M059J (cell line): ENCODE data around the gene AAGAB. TPM values are rescaled to one million over a fixed set of nuclear protein-coding genes. Genes with fewer than 3 reads are reported as not detected.

Experiments used
- DNase-seq: peaks from one replicate; pipeline ENCODE4 v3.0.0-alpha.2; 2012; ENCODE audit warnings: low read depth
- total RNA-seq: library from RNA; depleted of rRNA; stranded (reverse); fragments of >200 nt; shearing (Covaris generic); gene quantifications from 2 replicates; pipeline ENCODE4 v1.2.3, GENCODE V29; 2014

The AAGAB gene
- total RNA-seq, 1 experiment from 2014 or later, result 106 TPM

DNA sequence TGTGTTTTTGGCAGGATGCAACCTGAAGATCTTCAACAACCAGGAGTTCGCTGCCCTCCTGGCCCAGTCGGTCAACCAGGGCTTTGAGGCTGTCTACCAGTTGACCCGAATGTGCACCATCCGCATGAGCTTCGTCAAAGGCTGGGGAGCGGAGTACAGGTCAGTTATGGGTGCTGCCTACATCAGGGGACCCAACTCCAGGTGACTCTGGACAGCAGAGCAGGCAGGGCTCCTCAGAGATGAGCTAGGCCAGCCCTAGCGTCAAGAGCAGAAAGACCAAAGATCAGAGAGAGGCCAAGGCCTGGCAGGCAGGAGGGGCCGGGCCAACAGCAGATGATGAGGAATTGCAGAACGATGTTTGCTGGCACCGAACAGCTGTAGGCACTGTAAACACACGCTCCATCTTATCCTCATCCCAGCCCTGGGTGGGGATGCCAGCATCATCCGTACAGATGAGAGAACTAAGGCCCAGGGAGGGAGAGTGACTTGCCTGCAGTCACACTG is 67.1 kb downstream of the AAGAB start:
- DNase-seq, result no peak

DNA sequence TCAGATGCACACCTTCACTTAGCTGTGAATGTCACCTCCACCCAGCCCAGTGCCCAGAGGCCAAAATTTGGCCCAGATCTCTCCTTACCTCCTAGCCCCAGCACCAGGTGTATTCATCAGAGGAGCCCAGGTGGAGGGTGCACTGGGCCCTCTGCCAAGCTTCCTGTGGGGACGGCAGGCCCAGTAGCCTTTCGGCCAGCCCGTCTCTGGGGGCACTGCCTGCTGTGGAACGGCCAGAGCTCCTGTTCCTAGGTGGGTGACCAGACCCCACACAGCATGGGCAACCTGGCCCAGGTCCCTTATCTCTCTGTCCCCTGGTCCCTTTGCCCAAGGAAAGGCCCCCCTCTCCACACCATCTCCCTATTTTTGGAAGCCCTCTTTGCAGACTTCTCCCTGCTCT is 67.8 kb downstream of the AAGAB start:
- DNase-seq, result no peak

DNA sequence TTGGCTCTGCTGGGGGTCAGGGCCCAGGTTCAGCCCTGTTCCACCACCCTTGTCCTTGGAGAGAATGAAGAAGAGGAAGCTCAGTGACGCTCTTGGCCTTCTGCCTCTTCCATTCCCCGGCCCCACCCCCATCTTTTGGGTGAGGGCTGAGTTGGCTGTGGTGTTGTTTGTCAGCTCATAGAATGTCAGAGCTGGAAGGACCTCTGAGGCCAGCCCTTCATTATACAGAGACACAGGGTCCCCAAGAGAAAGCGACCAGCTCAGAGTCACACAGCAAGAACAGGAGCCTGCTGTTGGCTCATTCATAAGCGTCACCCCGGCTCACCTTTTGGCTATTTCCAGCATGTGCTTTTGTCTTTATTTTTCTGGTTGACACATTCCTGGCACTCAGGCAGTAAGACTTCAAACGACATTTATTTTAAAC is 68.2 kb downstream of the AAGAB start:
- no peak for DNase-seq

DNA sequence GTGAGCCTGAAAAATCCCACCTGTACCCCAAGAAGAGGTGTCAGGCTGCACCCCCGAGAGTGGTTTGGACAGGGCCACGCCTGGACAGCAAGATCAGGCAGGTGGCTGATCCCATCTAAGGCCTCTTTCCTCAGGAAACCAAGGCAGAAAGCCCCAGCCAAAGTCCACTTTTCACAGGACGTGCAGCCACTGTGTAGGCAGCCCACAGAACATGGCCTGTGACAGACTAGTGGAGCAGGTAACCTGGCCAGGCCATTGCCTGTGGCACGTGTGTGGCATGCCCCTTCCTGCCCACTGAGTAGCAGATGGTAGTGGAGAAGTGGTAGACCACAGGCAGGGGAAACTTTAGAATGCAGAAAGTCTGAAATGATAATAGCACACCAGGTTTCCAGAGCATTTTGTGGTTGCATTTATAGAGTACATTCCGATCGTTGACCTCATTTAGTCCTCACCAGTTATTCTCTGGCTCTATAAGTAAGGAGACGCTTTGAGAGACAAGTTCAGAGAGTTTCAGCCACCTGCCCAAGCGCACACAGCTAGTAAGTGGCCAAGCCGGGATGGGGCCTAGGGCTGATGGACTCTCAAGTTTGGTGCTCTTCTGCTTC is 68.7 kb downstream of the AAGAB start:
- no peak for DNase-seq

DNA sequence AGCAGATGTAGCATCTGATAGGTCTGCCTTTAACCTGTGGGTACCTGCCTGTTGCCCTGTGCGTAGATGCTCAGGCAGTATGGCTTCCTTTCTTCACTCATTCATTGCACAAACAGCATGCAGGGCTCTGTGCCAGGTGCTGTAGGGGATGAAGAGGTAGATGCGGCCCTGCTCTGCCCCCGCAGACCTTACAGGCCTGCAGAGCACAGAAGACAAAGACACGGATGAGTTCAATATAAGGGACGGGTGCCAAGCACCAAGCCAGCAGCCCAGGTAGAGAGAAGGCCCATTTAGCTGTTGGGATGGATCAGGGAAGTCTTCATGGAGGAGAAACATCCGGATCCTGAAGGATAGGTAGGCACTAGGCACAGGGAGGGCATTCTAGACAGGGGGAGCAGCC is 69.4 kb downstream of the AAGAB start:
- no peak for DNase-seq

DNA sequence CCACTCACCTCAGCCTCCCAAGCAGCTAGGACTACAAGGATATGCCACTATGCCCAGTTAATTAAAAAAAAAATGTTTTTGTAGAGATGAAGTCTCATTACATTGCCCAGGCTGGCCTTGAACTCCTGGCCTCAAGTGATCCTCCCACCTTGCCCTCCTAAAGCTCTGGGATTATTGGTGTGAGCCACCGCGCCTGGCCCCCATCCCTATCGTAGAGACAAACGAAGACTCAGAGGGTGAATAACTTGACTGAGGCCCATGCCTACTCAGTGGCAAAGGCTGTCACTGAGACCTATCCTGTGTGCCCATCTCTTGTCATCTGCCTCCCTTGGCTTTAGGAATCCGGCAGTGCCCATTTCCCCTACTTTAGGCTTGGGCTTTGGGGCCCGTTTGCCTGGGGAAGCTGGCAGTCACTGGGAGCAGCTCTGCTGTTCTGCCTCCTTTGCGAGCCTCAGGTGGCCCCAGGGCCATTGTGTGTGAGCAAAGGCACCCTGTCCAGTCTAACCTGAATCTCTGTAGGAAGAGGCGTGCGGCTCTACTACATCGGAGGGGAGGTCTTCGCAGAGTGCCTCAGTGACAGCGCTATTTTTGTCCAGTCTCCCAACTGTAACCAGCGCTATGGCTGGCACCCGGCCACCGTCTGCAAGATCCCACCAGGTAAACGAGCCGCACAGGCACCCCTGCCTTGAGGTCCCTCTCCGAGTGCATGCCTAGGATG is 70.1 kb downstream of the AAGAB start:
- no peak for DNase-seq

DNA sequence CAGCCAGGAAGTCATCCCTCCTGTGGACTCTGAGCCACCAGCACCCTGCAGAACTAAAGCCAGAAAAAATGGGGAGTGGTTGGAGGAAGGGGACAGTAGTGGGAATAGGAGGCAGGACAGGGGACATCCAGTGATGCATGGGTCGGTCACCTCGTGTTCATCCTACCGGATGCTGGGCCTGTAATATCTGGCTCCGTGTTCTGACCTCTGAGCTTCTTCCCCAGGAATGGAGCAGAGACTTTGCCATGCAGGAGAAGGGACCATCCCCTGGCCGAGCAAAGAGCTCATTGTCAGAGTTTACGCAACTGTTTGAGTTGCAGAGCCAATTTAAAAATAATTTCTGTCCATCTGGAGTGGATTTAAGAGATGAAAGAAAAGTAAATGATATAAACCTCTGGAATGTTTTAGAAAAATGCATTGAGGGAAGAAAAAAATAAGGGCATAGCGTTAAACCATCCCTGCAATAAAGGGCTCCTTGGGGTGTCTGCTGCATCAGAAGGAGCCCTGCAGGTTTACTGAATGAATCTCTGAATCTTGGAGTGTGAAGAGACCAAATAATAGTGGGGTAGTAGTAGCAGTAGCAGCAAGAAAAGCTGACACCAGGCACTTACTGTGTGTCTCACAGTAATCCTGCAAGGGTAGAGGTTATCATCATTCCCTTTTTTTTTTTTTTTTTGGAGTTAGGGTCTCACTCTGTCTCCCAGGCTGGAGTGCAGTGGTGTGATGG is 70.9 kb downstream of the AAGAB start:
- DNase-seq, result no peak

DNA sequence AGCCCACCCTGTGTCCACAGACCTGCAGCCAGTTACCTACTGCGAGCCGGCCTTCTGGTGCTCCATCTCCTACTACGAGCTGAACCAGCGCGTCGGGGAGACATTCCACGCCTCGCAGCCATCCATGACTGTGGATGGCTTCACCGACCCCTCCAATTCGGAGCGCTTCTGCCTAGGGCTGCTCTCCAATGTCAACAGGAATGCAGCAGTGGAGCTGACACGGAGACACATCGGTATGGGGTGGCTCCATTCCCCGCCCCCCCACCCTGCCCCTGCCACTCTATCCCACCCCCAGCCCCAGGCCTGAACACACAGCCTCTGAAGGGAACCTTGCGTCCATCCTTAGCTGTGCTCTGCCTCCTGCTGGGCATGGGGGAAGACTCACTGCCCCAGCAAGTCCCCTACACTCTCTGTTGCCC is 73.2 kb downstream of the AAGAB start:
- no peak for DNase-seq

DNA sequence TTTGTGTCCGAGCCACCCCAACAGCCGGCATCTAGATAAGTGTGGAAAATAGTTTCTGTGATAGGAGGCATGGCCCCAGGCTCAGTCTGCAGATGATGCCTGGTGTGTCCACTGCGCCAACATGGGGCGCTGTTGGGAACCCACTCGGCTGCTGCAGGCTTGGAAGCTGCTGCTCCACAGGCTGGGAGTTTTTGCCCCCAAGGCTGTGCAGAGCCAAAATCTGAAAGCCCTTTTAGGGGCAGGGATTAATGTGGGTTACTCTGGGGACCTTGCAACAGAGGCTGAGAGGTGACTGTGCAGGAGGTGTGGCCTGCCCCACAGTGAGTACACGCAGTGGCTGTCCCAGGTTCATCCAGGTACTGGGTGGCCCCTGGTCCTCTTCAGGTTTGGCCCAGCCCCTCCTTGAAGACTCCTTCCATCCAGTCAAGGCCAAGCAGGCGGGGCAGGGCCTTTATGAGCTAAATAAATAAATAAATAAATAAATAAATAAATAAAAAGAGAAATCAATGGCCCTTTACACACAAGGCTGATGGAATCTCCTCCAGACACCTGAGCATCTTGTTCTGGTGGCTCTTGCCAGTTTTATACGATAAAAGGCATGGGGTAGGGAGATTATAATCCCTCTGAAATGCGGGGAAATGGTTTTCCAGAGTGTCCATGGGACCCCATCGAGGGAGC is 73.8 kb downstream of the AAGAB start:
- DNase-seq, result no peak

DNA sequence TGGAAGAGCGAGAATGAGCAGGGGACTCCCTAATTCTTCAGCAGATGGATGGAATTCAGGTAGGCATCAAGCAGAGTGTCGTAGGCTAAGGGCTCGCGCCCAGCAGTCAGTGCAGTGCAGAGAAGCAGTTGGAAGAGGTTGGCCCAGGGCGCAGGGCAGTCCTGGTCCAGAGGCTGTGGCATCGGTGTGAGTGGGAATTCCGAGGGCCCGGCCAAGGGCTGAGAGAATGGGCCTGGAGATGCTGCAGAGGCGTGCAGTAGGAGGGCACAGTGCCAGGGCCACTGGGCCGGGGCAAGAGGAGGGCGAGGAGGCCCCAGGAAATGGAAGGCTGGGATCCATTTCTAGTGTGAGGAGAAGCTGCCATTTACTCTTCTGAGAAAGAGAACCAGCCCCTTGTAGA is 74.4 kb downstream of the AAGAB start:
- DNase-seq, result no peak

DNA sequence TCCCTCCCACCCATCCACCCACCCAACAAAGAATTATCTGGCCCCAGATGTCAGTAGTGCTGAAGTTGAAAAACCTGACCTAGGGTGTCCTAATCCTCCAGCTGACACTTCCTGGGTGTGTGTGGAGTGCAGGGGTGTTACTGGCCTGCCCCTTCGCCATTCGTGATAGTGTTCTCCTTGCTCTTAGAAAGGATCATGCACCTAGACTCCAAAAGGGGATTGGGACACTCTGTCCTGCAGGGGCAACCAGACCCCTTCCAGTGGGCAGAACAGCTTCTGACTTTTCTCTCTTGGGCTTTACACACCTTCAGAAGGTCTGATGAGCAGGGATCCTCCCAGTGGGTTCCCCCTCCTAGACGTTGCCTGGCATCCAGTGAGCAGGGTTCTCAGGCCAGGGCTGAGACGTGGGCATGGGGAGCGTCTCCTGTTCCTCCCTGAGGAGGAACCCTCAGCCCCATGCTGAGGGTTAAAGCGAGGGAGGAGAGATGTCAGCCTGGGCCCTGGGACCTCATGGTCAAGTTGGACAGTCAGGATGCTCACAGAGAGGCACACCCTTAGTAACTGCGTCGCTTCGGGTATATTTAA is 75.0 kb downstream of the AAGAB start:
- DNase-seq, result no peak

DNA sequence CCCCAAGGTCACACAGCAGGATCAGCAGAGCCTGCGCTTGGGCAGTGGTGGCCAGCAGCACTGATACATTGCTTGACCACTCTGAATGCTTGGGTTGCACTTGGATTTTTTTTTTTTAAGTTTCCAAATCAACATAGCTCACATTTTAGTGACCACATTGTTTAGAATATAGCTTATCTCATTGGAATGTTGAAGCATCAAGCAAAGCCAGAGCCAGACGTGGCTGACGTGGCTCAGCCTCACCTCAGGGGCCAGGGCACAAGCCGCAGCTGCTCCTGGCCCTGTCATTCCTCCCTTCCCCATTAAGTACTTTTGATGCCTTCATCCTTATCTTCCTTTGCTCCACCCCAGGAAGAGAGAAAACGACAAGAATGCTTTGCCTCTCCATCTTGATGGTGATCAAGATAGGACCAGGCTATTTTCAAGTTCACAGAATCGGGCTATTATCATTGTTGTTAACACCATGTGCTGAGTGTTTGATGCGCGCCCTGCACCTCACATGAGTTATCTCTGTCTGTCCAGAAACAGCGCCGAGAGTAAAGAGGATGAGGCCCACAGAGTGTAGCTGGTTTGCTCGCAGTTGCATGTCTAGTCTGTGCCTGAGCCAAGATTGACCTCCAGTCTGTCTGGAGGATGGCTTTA is 75.8 kb downstream of the AAGAB start:
- DNase-seq, result peak; percentile 98

DNA sequence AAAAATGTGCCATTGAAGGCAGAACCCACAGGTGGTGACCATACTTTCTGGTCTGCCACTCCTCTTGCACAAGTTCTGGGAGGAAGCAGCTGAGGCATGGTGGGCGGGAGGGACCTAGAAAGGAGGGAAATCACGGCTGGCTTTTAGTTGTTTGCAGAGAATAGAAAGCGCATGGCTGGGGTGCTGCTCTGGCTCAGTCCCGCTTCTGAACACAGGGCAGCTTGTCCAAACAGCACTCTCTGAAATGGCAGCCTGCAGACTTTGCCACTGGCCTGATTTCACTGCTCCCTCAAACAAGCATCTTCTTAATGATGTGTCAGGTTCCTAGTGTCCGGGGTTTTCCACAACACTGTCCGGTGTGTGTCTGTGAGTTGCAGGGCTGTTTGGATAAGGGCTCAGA is 76.7 kb downstream of the AAGAB start:
- peak; percentile 58 for DNase-seq

DNA sequence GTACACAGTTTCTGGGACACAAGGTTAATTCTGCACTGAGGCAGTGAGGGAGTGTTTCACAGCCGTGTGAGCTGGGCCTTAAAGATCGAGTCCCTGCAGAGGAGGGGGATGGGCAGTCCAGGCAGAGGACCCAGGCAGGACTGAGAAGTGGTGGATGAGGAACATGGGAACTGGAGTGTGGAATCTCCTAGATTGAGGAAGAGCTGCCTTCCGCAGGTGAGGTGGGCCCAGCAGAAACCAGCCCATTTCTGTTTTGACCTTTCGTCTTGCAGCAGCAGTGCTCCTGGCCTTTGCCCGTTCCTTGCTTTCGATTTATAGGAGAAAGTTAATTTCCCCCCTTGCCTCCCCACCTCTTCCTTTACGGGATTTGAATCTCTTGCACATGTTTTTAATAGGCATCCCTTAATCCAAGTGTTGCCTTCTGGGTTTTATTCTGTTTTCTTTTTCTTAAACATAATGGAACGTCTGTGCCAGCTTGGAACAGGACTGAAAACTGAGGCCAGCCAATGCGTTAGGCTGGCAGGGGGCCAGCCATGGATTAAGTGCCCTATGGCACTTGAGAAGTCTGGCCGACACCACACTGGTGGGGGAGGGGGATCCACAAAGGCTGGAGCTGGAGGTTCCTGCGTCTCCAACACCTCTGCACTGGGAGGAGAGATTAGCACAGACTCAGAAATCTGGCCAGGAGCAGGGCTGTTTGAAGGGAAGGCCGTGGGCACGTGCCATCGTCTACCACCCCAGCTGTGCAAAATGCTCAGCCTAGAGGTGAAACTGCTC is 78.1 kb downstream of the AAGAB start:
- DNase-seq, result no peak

DNA sequence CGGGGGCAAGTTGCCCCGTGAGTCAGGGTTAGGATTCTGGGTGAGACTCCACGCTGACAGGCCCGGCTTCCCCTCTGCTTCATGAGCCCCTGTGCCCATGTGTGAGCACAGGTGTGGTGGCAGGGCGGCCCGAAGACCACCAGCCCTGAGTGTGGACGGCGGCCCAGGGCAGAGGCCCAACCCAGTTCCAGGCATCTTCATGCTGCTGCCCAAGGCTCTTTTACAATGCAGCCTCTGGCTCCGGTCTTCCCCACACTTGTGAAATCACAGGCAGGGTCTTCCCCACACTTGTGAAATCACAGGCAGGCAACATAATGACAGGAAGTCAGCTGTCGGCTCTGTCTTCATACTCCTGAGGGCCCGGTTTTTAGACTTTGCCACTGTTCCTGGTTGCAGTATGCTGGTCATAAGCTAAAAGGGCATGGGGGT is 78.8 kb downstream of the AAGAB start:
- no peak for DNase-seq

DNA sequence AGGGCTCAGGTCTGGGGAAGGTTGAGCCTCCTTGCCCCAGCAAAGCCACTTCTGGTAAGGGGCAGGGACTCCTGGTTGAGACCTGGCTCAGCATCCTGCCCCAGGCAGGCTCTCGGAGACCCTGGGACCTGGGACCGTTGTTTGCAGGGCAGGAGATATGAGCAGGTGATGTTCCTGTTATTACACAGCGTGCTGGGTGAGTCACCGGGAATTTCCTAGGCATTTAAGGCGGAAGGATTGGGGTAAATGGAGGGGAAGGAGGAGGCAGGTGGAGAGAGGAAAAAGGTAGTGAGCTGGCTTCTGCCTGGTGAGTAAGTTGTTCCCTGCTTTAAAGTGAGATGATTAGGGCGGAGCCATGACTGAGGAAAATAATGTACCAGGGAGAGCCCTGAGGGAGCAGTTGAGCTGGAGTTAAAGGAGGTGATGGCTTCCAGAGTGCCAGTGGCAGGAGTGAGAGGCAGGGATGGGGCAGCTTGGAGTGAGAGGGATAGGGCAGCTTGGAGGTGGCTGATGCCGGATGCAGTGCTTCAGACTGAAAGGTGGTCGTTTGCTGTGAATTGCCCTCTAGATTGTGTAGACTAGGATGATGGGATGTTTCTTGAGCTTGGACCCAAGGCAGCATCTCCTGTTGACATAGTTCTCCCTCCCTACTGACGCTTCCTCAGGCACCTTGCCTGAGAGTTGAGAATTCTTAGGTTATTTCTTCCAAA is 79.4 kb downstream of the AAGAB start:
- peak; percentile 95 for DNase-seq

DNA sequence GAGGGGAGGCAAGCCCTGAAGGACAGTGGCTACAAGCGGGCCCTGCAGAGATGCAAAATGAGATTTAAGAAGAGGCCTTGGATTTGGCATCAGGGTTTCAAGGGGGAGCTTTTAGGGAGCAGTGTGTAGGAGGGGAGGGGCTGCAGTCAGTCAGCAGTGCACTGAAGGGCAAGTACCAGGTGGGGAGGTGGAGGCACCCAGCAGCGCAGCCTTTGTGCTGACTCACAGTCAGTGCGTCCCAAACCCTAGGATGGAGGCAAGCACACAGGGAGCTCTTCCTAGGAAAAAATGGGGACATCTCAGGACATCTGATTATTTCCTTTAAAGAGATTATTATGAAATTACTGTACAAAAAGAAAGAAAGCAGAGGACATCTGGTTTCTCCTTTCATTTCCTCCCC is 80.0 kb downstream of the AAGAB start:
- DNase-seq, result no peak

DNA sequence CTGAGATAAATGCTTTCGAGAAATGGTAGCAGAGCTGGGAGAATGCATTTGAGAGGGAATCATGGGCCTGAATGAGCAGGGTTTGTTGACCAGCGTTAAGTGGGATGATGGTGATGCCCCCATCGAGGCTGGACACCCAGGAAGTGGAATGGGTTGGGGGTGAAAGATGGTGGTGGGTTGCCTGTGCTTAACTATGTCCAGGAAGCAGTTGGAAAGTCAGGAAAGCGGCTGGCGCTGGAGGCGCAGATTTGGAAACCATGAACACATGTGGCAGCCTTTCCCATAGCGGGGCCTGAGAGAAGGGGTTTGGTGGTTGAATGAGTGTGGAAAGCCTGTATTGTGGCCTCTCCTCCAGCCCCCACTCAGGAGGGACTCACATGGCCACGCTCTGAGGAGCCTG is 80.7 kb downstream of the AAGAB start:
- DNase-seq, result no peak

DNA sequence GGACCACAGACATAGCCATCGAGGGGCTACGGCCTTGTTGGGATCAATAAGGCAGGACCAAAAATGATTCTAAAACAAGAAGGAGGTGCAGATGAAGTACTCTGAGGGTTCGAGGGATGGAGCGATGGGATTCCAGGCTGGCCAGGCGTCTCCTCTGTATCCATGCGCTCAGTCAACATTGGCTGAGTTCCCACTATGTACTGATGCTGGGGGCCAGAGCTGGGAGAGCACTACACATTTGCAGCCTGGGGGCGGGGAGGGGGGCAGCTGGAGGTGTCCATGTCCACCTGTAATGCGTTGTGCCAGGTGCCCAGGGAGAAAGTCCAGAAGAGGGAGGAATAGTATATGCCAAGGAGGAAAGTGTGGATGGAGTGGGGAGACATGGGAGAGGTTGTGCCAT is 81.5 kb downstream of the AAGAB start:
- DNase-seq, result no peak

DNA sequence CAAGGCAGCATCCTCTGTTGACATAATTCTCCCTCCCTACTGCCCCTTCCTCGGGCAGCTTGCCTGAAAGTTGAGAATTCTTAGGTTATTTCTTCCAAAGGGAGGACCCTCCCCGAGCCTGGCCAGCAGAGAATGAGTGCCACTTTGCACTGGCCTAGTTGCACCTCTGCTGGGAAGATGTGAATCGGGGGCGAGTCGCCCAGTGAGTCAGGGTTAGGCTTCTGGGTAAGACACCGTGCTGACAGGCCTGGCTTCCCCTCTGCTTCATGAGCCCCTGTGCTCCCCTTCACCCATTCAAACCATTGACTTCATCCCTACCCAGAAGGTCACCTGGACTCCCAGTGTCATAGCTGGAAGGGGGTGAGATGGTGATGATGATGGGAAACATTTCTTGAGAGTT is 82.3 kb downstream of the AAGAB start:
- DNase-seq, result peak; percentile 44
